ENCODE measurements around the gene BAK1.

DNA sequence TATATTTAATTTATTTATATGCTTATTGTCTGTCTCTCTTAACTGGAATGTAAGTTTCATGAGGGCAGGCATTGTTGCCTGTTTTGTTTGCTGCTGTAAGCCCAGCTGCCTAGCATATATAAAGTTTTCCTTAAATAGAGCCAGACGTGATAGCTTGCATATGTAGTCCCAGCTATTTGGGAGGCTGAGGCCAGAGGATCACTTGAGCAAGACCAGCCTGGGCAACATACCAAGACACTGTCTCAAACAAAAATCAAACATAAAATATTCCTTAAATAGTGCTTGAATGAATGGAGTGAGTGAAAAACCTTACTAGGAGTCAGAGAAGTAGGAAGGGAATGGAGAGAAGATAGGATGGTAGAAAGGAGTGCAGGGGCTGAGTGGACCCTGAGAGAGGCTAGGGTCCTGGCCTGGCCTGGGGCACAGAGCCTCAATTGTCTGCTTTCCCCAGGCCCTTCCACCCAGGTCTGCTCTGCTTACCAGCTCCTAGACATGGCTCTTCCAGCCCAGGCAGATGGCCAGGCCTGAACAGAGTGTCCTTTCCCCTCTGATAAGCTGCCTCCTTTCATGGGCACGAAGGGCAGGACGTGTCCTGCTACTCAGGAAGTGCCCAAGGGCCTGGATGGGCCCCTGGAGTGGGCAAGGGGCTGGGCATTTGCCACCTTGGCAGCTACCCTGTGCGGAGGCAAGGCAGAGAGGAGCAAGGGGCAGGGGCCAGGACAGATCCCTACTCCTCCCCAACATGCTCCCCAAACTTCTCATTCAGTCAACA, 17.7 kb upstream of the BAK1 start:
- TF ChIP-seq POLR2AphosphoS5 (IDR thresholded peaks at IDR 0.05) (no peak), CTCF (IDR thresholded peaks at IDR 0.05) (no peak)

All from prostate gland (tissue), 2 donors.